GM18907 (cell line): Measurements from ENCODE around the gene MAMDC2.

ENCODE experiments used
- ATAC-seq: cut with Tn5 transposase; IDR thresholded peaks from one replicate; pipeline ENCODE4 v1.9.1; 2021; ENCODE audit warnings: mild to moderate bottlenecking, moderate library complexity; ENCODE audit not compliant: unreplicated experiment

The MAMDC2 gene

GRCh38 chr9:70043689-70044489 is at the start of gene MAMDC2:
Gene MAMDC2 (plus strand): TSS chr9:70043848. CDS start chr9:70044198, 350 bp downstream.
- ATAC-seq: no peak

GRCh38 chr9:69995846-69996245 is 47.8 kb upstream of the MAMDC2 start:
- ATAC-seq: no peak

- no peak for ATAC-seq
Measured at GRCh38 chr9:69996967-69997366, 46.7 kb upstream of the MAMDC2 start.

GRCh38 chr9:69997524-69997923 is 46.1 kb upstream of the MAMDC2 start:
- ATAC-seq: no peak

GRCh38 chr9:69999315-69999714 is 44.3 kb upstream of the MAMDC2 start:
- no peak for ATAC-seq

- no peak for ATAC-seq
Measured at GRCh38 chr9:70000469-70000868, 43.2 kb upstream of the MAMDC2 start.

GRCh38 chr9:70003901-70004714 is 39.5 kb upstream of the MAMDC2 start:
- ATAC-seq: no peak

- ATAC-seq: no peak
Measured at GRCh38 chr9:70006306-70006705, 37.3 kb upstream of the MAMDC2 start.

- ATAC-seq: no peak
Measured at GRCh38 chr9:70007831-70008230, 35.8 kb upstream of the MAMDC2 start.

GRCh38 chr9:70010015-70010414 is 33.6 kb upstream of the MAMDC2 start:
- no peak for ATAC-seq

- no peak for ATAC-seq
Measured at GRCh38 chr9:70011366-70011765, 32.3 kb upstream of the MAMDC2 start.

- no peak for ATAC-seq
Measured at GRCh38 chr9:70012569-70012968, 31.1 kb upstream of the MAMDC2 start.

GRCh38 chr9:70013598-70014196 is 30.0 kb upstream of the MAMDC2 start:
- no peak for ATAC-seq

GRCh38 chr9:70015099-70015498 is 28.5 kb upstream of the MAMDC2 start:
- no peak for ATAC-seq

GRCh38 chr9:70020217-70020616 is 23.4 kb upstream of the MAMDC2 start:
- ATAC-seq: no peak

- ATAC-seq: no peak
Measured at GRCh38 chr9:70020991-70021571, 22.6 kb upstream of the MAMDC2 start.

- no peak for ATAC-seq
Measured at GRCh38 chr9:70028287-70028686, 15.4 kb upstream of the MAMDC2 start.

GRCh38 chr9:70030156-70030555 is 13.5 kb upstream of the MAMDC2 start:
- no peak for ATAC-seq

- no peak for ATAC-seq
Measured at GRCh38 chr9:70031141-70031545, 12.5 kb upstream of the MAMDC2 start.

- ATAC-seq: no peak
Measured at GRCh38 chr9:70034271-70034711, 9.4 kb upstream of the MAMDC2 start.

GRCh38 chr9:70035691-70036090 is 8.0 kb upstream of the MAMDC2 start:
- no peak for ATAC-seq
